Measurements from ENCODE around the gene B3GNT9. TPM values are rescaled to one million over a fixed set of nuclear protein-coding genes. Genes with fewer than 3 reads are reported as not detected.

B3GNT9 gene
- 5.5 TPM for polyA plus RNA-seq
- long read RNA-seq, donor 1, partial matches to known transcripts, result 0 of 4 reads
- long read RNA-seq, donor 1, other reads (novel, unspliced or antisense), result 0 of 4 reads
- long read RNA-seq, donor 2, transcript B3GNT9-201 (2 exons, 2,917 nt), result major isoform, 5 of 5 reads
- long read RNA-seq, donor 2, partial matches to known transcripts, result 0 of 5 reads
- long read RNA-seq, donor 2, other reads (novel, unspliced or antisense), result 0 of 5 reads
- long read RNA-seq, donor 3, result 0 reads
- long read RNA-seq, donor 4, result 0 reads
- long read RNA-seq, donor 5, transcript B3GNT9-201 (2 exons, 2,917 nt), result major isoform, 6 of 6 reads
- long read RNA-seq, donor 5, partial matches to known transcripts, result 0 of 6 reads
- long read RNA-seq, donor 5, other reads (novel, unspliced or antisense), result 0 of 6 reads
- long read RNA-seq, donor 6, partial matches to known transcripts, result 0 of 2 reads
- long read RNA-seq, donor 6, other reads (novel, unspliced or antisense), result 0 of 2 reads
- long read RNA-seq, donor 7, partial matches to known transcripts, result 0 of 1 reads
- long read RNA-seq, donor 7, other reads (novel, unspliced or antisense), result 0 of 1 reads
- long read RNA-seq, donor 8, partial matches to known transcripts, result 0 of 3 reads
- long read RNA-seq, donor 8, other reads (novel, unspliced or antisense), result 0 of 3 reads
- long read RNA-seq, donor 9, partial matches to known transcripts, result 0 of 1 reads
- long read RNA-seq, donor 9, other reads (novel, unspliced or antisense), result 0 of 1 reads
- long read RNA-seq, donor 10, partial matches to known transcripts, result 0 of 3 reads
- long read RNA-seq, donor 10, other reads (novel, unspliced or antisense), result 0 of 3 reads
- long read RNA-seq, donor 11, partial matches to known transcripts, result 0 of 1 reads
- long read RNA-seq, donor 11, other reads (novel, unspliced or antisense), result 0 of 1 reads

GRCh38 chr16:67150833-67151396, at the start of gene B3GNT9:
TSS of gene B3GNT9 (minus strand) at chr16:67150998. CDS start at chr16:67150485, 513 bp downstream.
- Histone ChIP-seq H3K4me3 (ENCODE audit: low read length) (peak within 1 kb of the TSS; percentile 38), H3K27me3 (ENCODE audit: control insufficient read depth, insufficient read depth, low read length) (peaks cover 61% of the 10 kb centered on the region), H3K36me3 (ENCODE audit: control insufficient read depth, insufficient read depth, low read length) (peaks cover 19% of the 10 kb centered on the region), H3K4me1 (ENCODE audit: control insufficient read depth, insufficient read depth, low read length) (peaks cover 11% of the 10 kb centered on the region), H3K27ac (ENCODE audit: low read length) (peak within 1 kb of the TSS; percentile 73), H3K9me3 (ENCODE audit: control insufficient read depth, low read depth, low read length) (peaks cover 12% of the 10 kb centered on the region)
- peak in 1 of 2 donors; percentile 74 for DNase-seq
- WGBS (ENCODE audit: insufficient coverage, low lambda C conversion rate), result no CpG with 5 or more reads among the region's 34 CpGs

- no peak overlapping the region for H3K27ac ChIP-seq (ENCODE audit: low read length)
- no peak for DNase-seq
- H3K4me3 ChIP-seq (ENCODE audit: low read length), result no peak overlapping the region
- no peaks in the 10 kb centered on the region for H3K27me3 ChIP-seq (ENCODE audit: control insufficient read depth, insufficient read depth, low read length)
- H3K4me1 ChIP-seq (ENCODE audit: control insufficient read depth, insufficient read depth, low read length), result peaks cover 20% of the 10 kb centered on the region
- WGBS (ENCODE audit: insufficient coverage, low lambda C conversion rate), result no CpG with 5 or more reads among the region's 8 CpGs
- no peaks in the 10 kb centered on the region for H3K9me3 ChIP-seq (ENCODE audit: control insufficient read depth, low read depth, low read length)
- peaks cover 63% of the 10 kb centered on the region for H3K36me3 ChIP-seq (ENCODE audit: control insufficient read depth, insufficient read depth, low read length)
Measured at GRCh38 chr16:67200491-67200890, 49.7 kb upstream of the B3GNT9 start.

GRCh38 chr16:67199808-67200198, 49.0 kb upstream of the B3GNT9 start:
- DNase-seq, result peak in 1 of 2 donors; percentile 56
- Histone ChIP-seq H3K27ac (ENCODE audit: low read length) (peak overlapping the region; percentile 99), H3K4me3 (ENCODE audit: low read length) (peak overlapping the region; percentile 96), H3K36me3 (ENCODE audit: control insufficient read depth, insufficient read depth, low read length) (peaks cover 70% of the 10 kb centered on the region), H3K27me3 (ENCODE audit: control insufficient read depth, insufficient read depth, low read length) (no peaks in the 10 kb centered on the region), H3K4me1 (ENCODE audit: control insufficient read depth, insufficient read depth, low read length) (peaks cover 20% of the 10 kb centered on the region), H3K9me3 (ENCODE audit: control insufficient read depth, low read depth, low read length) (no peaks in the 10 kb centered on the region)
- 13% methylated on average over 3 of the region's 22 CpGs for WGBS (ENCODE audit: insufficient coverage, low lambda C conversion rate)

GRCh38 chr16:67199011-67199807, 48.4 kb upstream of the B3GNT9 start, which contains the start of gene ELMO3:
TSS of gene ELMO3 (plus strand) at chr16:67199131. CDS start at chr16:67199327, 196 bp downstream.
- Histone ChIP-seq H3K27ac (ENCODE audit: low read length) (peak within 1 kb of the TSS; percentile 99), H3K36me3 (ENCODE audit: control insufficient read depth, insufficient read depth, low read length) (peaks cover 73% of the 10 kb centered on the region), H3K4me1 (ENCODE audit: control insufficient read depth, insufficient read depth, low read length) (peaks cover 20% of the 10 kb centered on the region), H3K4me3 (ENCODE audit: low read length) (peak within 1 kb of the TSS; percentile 96), H3K9me3 (ENCODE audit: control insufficient read depth, low read depth, low read length) (no peaks in the 10 kb centered on the region), H3K27me3 (ENCODE audit: control insufficient read depth, insufficient read depth, low read length) (no peaks in the 10 kb centered on the region)
- peak; percentile 83 to 91 for DNase-seq
- no CpG with 5 or more reads among the region's 61 CpGs for WGBS (ENCODE audit: insufficient coverage, low lambda C conversion rate)

- DNase-seq, result peak in 1 of 2 donors; percentile 63
- H3K9me3 ChIP-seq (ENCODE audit: control insufficient read depth, low read depth, low read length), result no peaks in the 10 kb centered on the region
- H3K36me3 ChIP-seq (ENCODE audit: control insufficient read depth, insufficient read depth, low read length), result peaks cover 71% of the 10 kb centered on the region
- peak overlapping the region; percentile 99 for H3K27ac ChIP-seq (ENCODE audit: low read length)
- no peaks in the 10 kb centered on the region for H3K27me3 ChIP-seq (ENCODE audit: control insufficient read depth, insufficient read depth, low read length)
- no CpG with 5 or more reads among the region's 12 CpGs for WGBS (ENCODE audit: insufficient coverage, low lambda C conversion rate)
- no peak overlapping the region for H3K4me3 ChIP-seq (ENCODE audit: low read length)
- peaks cover 25% of the 10 kb centered on the region for H3K4me1 ChIP-seq (ENCODE audit: control insufficient read depth, insufficient read depth, low read length)
Measured at GRCh38 chr16:67198238-67198734, 47.5 kb upstream of the B3GNT9 start.

- Histone ChIP-seq H3K27ac (ENCODE audit: low read length) (peak overlapping the region; percentile 99), H3K27me3 (ENCODE audit: control insufficient read depth, insufficient read depth, low read length) (no peaks in the 10 kb centered on the region), H3K9me3 (ENCODE audit: control insufficient read depth, low read depth, low read length) (no peaks in the 10 kb centered on the region), H3K4me3 (ENCODE audit: low read length) (no peak overlapping the region), H3K4me1 (ENCODE audit: control insufficient read depth, insufficient read depth, low read length) (peaks cover 31% of the 10 kb centered on the region), H3K36me3 (ENCODE audit: control insufficient read depth, insufficient read depth, low read length) (peaks cover 69% of the 10 kb centered on the region)
- WGBS (ENCODE audit: insufficient coverage, low lambda C conversion rate), result no CpG with 5 or more reads among the region's 6 CpGs
- no peak for DNase-seq
Measured at GRCh38 chr16:67197704-67198103, 46.9 kb upstream of the B3GNT9 start.

GRCh38 chr16:67196881-67197280, 46.1 kb upstream of the B3GNT9 start:
- H3K27ac ChIP-seq (ENCODE audit: low read length), result no peak overlapping the region
- H3K4me3 ChIP-seq (ENCODE audit: low read length), result no peak overlapping the region
- H3K27me3 ChIP-seq (ENCODE audit: control insufficient read depth, insufficient read depth, low read length), result no peaks in the 10 kb centered on the region
- H3K9me3 ChIP-seq (ENCODE audit: control insufficient read depth, low read depth, low read length), result peaks cover 2% of the 10 kb centered on the region
- peaks cover 61% of the 10 kb centered on the region for H3K36me3 ChIP-seq (ENCODE audit: control insufficient read depth, insufficient read depth, low read length)
- no peak for DNase-seq
- WGBS (ENCODE audit: insufficient coverage, low lambda C conversion rate), result no CpG with 5 or more reads among the region's 1 CpG
- H3K4me1 ChIP-seq (ENCODE audit: control insufficient read depth, insufficient read depth, low read length), result peaks cover 33% of the 10 kb centered on the region

GRCh38 chr16:67195676-67196075, 44.9 kb upstream of the B3GNT9 start:
- no CpG with 5 or more reads among the region's 5 CpGs for WGBS (ENCODE audit: insufficient coverage, low lambda C conversion rate)
- Histone ChIP-seq H3K4me1 (ENCODE audit: control insufficient read depth, insufficient read depth, low read length) (peaks cover 39% of the 10 kb centered on the region), H3K36me3 (ENCODE audit: control insufficient read depth, insufficient read depth, low read length) (peaks cover 53% of the 10 kb centered on the region)

GRCh38 chr16:67194260-67194659, 43.5 kb upstream of the B3GNT9 start:
- H3K36me3 ChIP-seq (ENCODE audit: control insufficient read depth, insufficient read depth, low read length), result peaks cover 51% of the 10 kb centered on the region
- H3K4me1 ChIP-seq (ENCODE audit: control insufficient read depth, insufficient read depth, low read length), result peaks cover 34% of the 10 kb centered on the region
- DNase-seq, result no peak
- H3K27ac ChIP-seq (ENCODE audit: low read length), result no peak overlapping the region
- no CpG with 5 or more reads among the region's 6 CpGs for WGBS (ENCODE audit: insufficient coverage, low lambda C conversion rate)
- no peaks in the 10 kb centered on the region for H3K27me3 ChIP-seq (ENCODE audit: control insufficient read depth, insufficient read depth, low read length)
- H3K9me3 ChIP-seq (ENCODE audit: control insufficient read depth, low read depth, low read length), result peaks cover 2% of the 10 kb centered on the region
- H3K4me3 ChIP-seq (ENCODE audit: low read length), result no peak overlapping the region

More at GRCh38 chr16:67195676-67196075, 44.9 kb upstream of the B3GNT9 start:
- DNase-seq, result no peak
- Histone ChIP-seq H3K27ac (ENCODE audit: low read length) (no peak overlapping the region), H3K4me3 (ENCODE audit: low read length) (no peak overlapping the region), H3K27me3 (ENCODE audit: control insufficient read depth, insufficient read depth, low read length) (no peaks in the 10 kb centered on the region), H3K9me3 (ENCODE audit: control insufficient read depth, low read depth, low read length) (peaks cover 2% of the 10 kb centered on the region)

Measured in large intestine (tissue), 12 donors.